ENCODE data around the gene FAM170A.

DNA sequence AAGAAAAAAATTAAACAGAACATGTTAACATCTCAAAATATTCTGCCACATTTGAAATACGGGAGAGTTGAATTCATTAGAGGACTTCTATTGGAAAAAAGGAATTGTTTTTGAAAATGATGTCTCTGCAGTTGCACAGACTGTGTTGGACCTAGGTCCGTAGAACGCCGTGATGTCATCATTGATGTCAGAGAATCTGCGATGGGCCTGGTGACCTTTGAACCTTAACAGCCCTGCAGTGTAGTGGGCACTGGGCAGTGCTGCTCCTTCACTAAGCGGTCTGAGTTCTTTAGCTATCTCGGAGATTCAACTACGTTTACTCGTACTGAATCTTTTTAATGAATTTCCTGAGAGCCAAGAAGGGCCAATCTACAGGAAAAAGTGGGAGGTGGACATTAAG is at the start of gene FAM170A:
- TF ChIP-seq, protein P1, sequence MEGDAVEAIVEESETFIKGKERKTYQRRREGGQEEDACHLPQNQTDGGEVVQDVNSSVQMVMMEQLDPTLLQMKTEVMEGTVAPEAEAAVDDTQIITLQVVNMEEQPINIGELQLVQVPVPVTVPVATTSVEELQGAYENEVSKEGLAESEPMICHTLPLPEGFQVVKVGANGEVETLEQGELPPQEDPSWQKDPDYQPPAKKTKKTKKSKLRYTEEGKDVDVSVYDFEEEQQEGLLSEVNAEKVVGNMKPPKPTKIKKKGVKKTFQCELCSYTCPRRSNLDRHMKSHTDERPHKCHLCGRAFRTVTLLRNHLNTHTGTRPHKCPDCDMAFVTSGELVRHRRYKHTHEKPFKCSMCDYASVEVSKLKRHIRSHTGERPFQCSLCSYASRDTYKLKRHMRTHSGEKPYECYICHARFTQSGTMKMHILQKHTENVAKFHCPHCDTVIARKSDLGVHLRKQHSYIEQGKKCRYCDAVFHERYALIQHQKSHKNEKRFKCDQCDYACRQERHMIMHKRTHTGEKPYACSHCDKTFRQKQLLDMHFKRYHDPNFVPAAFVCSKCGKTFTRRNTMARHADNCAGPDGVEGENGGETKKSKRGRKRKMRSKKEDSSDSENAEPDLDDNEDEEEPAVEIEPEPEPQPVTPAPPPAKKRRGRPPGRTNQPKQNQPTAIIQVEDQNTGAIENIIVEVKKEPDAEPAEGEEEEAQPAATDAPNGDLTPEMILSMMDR (IDR thresholded peaks at IDR 0.05) = no peak
- no peak for TF ChIP-seq POLR2A (IDR thresholded peaks at IDR 0.05)

All from lower leg skin (tissue), 3 donors.